GM19099 (cell line): ENCODE data around the gene SCAP.

Source experiments
- POLR2A ChIP-seq: IDR thresholded peaks from 3 replicates; pipeline ENCODE4 v1.6.1; 2011; ENCODE audit warnings: low read depth; ENCODE audit not compliant: insufficient read length; ENCODE audit errors: extremely low read depth

SCAP gene

DNA sequence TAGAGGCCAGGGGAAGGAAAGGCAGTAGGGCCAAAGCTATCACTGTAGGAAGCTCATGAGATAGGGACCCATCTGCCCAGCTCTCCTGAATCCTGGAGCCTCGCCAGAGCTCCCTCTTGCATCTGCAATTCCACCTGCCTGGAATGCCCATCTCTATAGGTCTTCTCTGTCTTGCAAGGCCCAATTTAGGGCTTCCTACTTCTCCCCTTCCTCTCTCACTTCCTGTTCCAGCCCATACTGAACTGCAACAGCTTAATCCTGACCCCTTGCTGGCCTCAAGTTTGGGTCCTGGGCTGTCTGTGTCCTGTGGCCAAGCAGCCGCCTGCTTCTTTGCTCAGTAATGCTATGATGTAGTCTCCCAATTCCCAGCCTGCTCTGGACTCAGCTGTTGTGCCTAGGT lies 98.6 kb downstream of the SCAP start:
- TF ChIP-seq POLR2A, result no peak

DNA sequence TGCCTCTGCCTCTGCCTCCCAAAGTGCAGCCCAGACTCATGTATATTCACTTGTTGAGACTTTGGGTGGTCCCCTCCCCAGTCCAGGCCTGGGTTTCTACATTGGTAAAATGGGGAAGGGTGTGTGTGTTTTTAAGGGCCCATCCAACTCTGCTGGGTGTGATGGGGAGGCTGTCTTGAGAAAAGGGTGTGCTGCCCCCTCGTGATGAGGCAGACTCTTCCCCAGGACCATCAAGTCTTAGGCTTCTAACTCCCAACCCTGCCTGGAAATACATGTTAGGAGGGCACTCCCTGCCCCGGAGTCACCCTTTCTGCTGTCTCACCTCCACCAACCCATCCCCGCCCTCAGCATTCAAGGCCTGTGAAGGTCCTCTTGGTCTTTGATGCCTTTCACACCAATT lies 99.3 kb downstream of the SCAP start:
- no peak for TF ChIP-seq POLR2A

DNA sequence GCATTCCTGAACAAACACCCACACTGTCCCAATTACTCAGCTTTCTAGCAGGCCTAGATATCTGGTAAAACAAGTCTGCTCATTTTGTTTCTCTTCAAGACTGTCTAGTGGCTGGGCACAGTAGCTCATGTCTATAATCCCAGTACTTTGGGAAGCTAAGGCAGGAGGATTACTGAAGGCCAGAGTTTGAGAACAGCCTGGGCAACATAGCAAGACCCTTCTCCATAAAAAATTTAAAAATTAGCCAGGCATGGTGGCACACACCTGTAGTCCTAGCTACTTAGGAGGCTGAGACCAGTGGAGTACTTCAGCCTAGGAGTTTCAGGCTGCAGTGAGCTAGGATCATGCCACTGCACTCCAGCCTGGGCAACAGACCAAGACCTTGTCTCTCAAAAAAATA lies 101.2 kb downstream of the SCAP start:
- no peak for TF ChIP-seq POLR2A

DNA sequence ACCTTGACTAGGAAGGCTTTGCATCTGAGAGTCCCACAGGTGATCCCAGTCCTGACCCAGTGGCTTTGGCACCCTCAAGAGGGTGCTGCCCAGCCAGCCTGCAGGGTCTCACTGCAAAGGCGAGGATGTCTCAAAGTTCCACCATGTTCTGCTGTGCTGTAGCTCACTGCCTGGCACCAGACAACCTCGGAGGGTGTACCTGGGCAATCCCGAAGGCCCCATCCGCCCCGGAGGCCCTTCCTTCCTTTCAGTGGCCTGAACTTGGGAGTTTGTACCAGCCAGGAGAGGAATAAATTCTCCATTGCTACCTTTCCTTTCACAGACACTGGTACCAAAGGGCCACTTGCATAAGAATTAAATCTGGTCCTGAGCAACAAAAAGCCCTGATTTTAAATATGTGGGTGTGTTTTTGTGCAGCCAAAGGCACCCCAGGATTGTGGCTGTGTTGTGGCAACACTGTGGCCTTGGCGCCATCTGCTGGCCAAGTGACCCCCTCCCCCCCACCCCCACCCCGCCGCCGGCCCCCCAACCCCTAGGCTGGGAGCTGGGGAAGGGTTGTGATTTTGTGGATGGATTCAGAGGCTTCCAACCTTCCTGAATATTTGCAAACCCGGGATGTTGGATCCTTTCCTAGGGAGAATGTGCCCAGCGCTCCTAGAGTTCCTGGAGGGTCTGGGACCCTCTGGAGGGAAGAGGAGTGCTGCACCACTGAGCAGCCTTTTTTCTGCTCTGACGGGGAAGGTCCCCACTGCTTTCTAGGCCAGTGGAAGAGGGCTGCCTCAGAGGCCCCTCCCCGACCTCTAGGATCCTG lies 104.6 kb downstream of the SCAP start:
- no peak for TF ChIP-seq POLR2A

GRCh38 chr3:47367631-47368030 lies 108.1 kb downstream of the SCAP start:
- no peak for TF ChIP-seq POLR2A

DNA sequence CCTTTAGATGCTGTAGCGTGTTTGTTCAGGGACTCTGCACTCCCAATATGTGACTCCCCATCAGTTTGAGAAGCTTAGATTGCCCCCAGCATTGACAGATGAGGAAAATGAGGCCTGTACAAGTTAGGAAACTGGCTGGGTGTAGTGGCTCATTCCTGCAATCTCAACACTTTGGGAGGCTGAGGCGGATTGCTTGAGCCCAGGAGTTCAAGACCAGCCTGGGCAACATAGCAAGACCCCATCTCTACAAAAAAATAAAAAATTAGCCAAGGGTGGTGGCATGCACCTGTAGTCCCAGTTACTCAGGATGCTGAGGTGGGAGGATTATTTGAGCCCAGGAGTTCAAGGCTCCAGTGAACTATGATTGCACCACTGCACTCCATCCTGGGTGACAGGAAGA lies 108.9 kb downstream of the SCAP start:
- no peak for TF ChIP-seq POLR2A

DNA sequence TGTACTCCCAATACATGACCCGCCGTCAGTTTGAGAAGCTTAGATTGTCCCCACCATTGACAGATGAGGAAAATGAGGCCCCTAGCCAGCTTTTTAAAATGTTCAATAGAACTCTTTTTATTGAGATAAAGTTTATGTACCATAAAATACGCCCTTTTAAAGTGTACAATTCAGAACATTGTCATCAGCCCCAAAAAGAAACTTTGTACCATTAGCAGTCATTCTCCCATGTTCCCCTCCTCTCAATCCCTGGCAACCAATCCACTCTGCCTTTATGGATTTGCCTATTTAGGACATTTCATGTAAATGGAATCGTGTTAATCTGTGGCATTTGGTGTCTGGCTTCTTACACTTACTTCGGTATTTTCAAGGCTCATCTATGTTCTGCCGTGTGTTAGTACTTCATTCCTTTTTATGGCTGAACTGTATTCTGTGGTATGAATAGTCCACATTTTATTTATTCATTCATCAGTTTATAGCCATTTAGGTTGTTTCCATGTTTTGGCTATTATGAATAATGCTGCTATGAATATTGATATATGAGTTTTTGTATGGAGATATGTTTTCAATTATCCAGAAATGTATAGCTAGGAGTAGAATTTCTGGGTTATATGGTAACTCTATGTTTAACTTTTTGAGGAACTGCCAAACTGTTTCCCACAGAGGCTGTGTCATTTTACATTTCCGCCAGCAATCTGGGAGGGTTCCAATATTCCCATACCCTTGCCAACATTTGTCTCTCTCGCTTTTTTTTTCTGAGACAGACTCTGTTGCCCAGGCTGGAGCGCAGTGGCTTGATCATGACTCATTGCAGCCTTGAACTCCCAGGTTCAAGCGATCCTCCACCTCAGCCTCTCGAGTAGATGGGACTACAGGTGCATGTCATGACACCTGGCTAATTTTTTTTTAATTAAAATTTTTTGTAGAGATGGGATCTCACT lies 110.3 kb downstream of the SCAP start:
- no peak for TF ChIP-seq POLR2A
